HEK293 (cell line): ENCODE data around the gene ZNRF2.
A peak's percentile ranks its signal among the peaks of the same experiment; 100 is the strongest.

ENCODE experiments used
- CTCF ChIA-PET: fragments of 350-600 bp; formaldehyde crosslinking; extraction: SDS; loops from one replicate; lab custom pipeline; 2021; ENCODE audit warnings: antibody characterized with exemption; lab: Yijun Ruan, JAX
- POLR2A ChIA-PET: fragments of 300-600 bp; formaldehyde crosslinking; extraction: SDS; loops from one replicate; lab custom pipeline; 2020; ENCODE audit warnings: antibody characterized with exemption, inconsistent platforms; lab: Yijun Ruan, JAX
- H3K27ac ChIP-seq: fragments of 200-500 bp; sonication (Bioruptor generic); 2 replicates; pipeline ENCODE4 v1.5.1; 2014; ENCODE audit warnings: low read depth, low read length, control low read depth, inconsistent platforms; ENCODE audit errors: extremely low read depth
- H3K36me3 ChIP-seq, 2 experiments: fragments of 200-500 bp in 1 of 2; sonication (Bioruptor generic) in 1 of 2; 1 replicate in 1 of 2; 2 replicates in 1 of 2; pipeline ENCODE4 v1.5.1; 2014 to 2017; ENCODE audit warnings: inconsistent platforms in 2 of 2, low read length in 2 of 2; ENCODE audit not compliant: control insufficient read depth in 2 of 2, insufficient read depth in 1 of 2
- H3K4me1 ChIP-seq: fragments of 200-500 bp; sonication (Bioruptor generic); 2 replicates; pipeline ENCODE4 v1.5.1; 2014; ENCODE audit warnings: mild to moderate bottlenecking, low read length, inconsistent platforms; ENCODE audit not compliant: control insufficient read depth, insufficient read depth
- H3K4me3 ChIP-seq: 2 replicates; pipeline ENCODE4 v1.5.1; 2011; ENCODE audit warnings: low read depth, mild to moderate bottlenecking, control low read depth, low read length, moderate library complexity
- H3K9me3 ChIP-seq: fragments of 200-500 bp; sonication (Bioruptor generic); 2 replicates; pipeline ENCODE4 v1.5.1; 2014; ENCODE audit warnings: low read depth, low read length, inconsistent platforms; ENCODE audit not compliant: control insufficient read depth, insufficient read depth
- GLIS2 ChIP-seq: fragments of 450-650 bp; formaldehyde crosslinking; IDR thresholded peaks from 2 replicates; pipeline ENCODE4 v1.5.1; 2016; ENCODE audit warnings: missing biosample characterization, missing genetic modification characterization
- SP7 ChIP-seq: fragments of 450-650 bp; formaldehyde crosslinking; IDR thresholded peaks from 2 replicates; pipeline ENCODE4 v1.5.1; 2016; ENCODE audit warnings: missing biosample characterization, missing genetic modification characterization
- ZFP69B ChIP-seq: fragments of 450-650 bp; formaldehyde crosslinking; IDR thresholded peaks from 2 replicates; pipeline ENCODE4 v1.5.1; 2016; ENCODE audit warnings: missing biosample characterization, missing genetic modification characterization
- ZNF114 ChIP-seq: fragments of 450-650 bp; formaldehyde crosslinking; IDR thresholded peaks from 2 replicates; pipeline ENCODE4 v1.5.0; 2017; ENCODE audit warnings: missing biosample characterization, missing genetic modification characterization
- ZNF146 ChIP-seq: fragments of 450-650 bp; formaldehyde crosslinking; IDR thresholded peaks from 2 replicates; pipeline ENCODE4 v1.5.1; 2016; ENCODE audit warnings: missing biosample characterization, missing genetic modification characterization
- ZNF16 ChIP-seq: fragments of 450-650 bp; formaldehyde crosslinking; IDR thresholded peaks from 2 replicates; pipeline ENCODE4 v1.5.1; 2016; ENCODE audit warnings: low read depth, missing biosample characterization, missing genetic modification characterization
- ZNF184 ChIP-seq: fragments of 450-650 bp; IDR thresholded peaks from 2 replicates; pipeline ENCODE4 v1.5.1; 2018; ENCODE audit warnings: missing biosample characterization, mild to moderate bottlenecking, missing genetic modification characterization
- ZNF19 ChIP-seq: fragments of 450-650 bp; formaldehyde crosslinking; IDR thresholded peaks from 2 replicates; pipeline ENCODE4; 2016; ENCODE audit warnings: missing biosample characterization, missing genetic modification characterization, low read depth
- ZNF341 ChIP-seq: fragments of 450-650 bp; formaldehyde crosslinking; IDR thresholded peaks from 2 replicates; pipeline ENCODE4; 2016; ENCODE audit warnings: low read depth, missing biosample characterization, missing genetic modification characterization
- ZNF350 ChIP-seq: fragments of 450-650 bp; formaldehyde crosslinking; IDR thresholded peaks from 2 replicates; pipeline ENCODE4 v1.5.0; 2017; ENCODE audit warnings: missing biosample characterization, mild to moderate bottlenecking, missing genetic modification characterization
- ZNF354C ChIP-seq: fragments of 450-650 bp; formaldehyde crosslinking; IDR thresholded peaks from 2 replicates; pipeline ENCODE4 v1.5.1; 2016; ENCODE audit warnings: missing biosample characterization, missing genetic modification characterization, low read depth, borderline replicate concordance
- ZNF37A ChIP-seq: fragments of 450-650 bp; IDR thresholded peaks from 2 replicates; pipeline ENCODE4 v1.5.1; 2018; ENCODE audit warnings: missing biosample characterization, missing genetic modification characterization
- ZNF394 ChIP-seq: fragments of 450-650 bp; formaldehyde crosslinking; IDR thresholded peaks from 2 replicates; pipeline ENCODE4 v1.5.1; 2016; ENCODE audit warnings: missing biosample characterization, missing genetic modification characterization, mild to moderate bottlenecking, moderate library complexity, borderline replicate concordance
- ZNF423 ChIP-seq: fragments of 450-650 bp; formaldehyde crosslinking; IDR thresholded peaks from 2 replicates; pipeline ENCODE4 v1.5.1; 2016; ENCODE audit warnings: missing biosample characterization, missing genetic modification characterization
- ZNF426 ChIP-seq: fragments of 450-650 bp; formaldehyde crosslinking; IDR thresholded peaks from 2 replicates; pipeline ENCODE4 v1.5.1; 2017; ENCODE audit warnings: missing biosample characterization, missing genetic modification characterization, mild to moderate bottlenecking, inconsistent platforms, moderate library complexity
- ZNF514 ChIP-seq: fragments of 450-650 bp; formaldehyde crosslinking; IDR thresholded peaks from 2 replicates; pipeline ENCODE4 v1.5.1; 2016; ENCODE audit warnings: missing biosample characterization, missing genetic modification characterization
- ZNF521 ChIP-seq: fragments of 450-650 bp; formaldehyde crosslinking; IDR thresholded peaks from 2 replicates; pipeline ENCODE4 v1.5.1; 2017; ENCODE audit warnings: missing biosample characterization, mild to moderate bottlenecking, missing genetic modification characterization
- ZNF623 ChIP-seq: fragments of 450-650 bp; formaldehyde crosslinking; IDR thresholded peaks from 2 replicates; pipeline ENCODE4 v1.5.1; 2016; ENCODE audit warnings: missing biosample characterization, missing genetic modification characterization
- ZNF670 ChIP-seq: fragments of 450-650 bp; formaldehyde crosslinking; IDR thresholded peaks from 2 replicates; pipeline ENCODE4 v1.5.1; 2016; ENCODE audit warnings: missing biosample characterization, missing genetic modification characterization, low read depth
- ZNF777 ChIP-seq: fragments of 450-650 bp; formaldehyde crosslinking; IDR thresholded peaks from 2 replicates; pipeline ENCODE4 v1.5.1; 2017; ENCODE audit warnings: missing biosample characterization, missing genetic modification characterization, borderline replicate concordance
- ZSCAN23 ChIP-seq: fragments of 450-650 bp; formaldehyde crosslinking; IDR thresholded peaks from 2 replicates; pipeline ENCODE4 v1.5.1; 2016; ENCODE audit warnings: missing biosample characterization, missing genetic modification characterization
- TF ChIP-seq, protein P1 (sequence below): fragments of 450-650 bp; formaldehyde crosslinking; IDR thresholded peaks from 2 replicates; pipeline ENCODE4 v1.5.1; 2016; ENCODE audit warnings: missing biosample characterization, missing genetic modification characterization
- TF ChIP-seq, protein P2 (sequence below): fragments of 450-650 bp; formaldehyde crosslinking; IDR thresholded peaks from 2 replicates; pipeline ENCODE4 v1.5.1; 2017; ENCODE audit warnings: missing biosample characterization, missing genetic modification characterization
- TF ChIP-seq, protein P3 (sequence below): fragments of 450-650 bp; formaldehyde crosslinking; IDR thresholded peaks from 2 replicates; pipeline ENCODE4 v1.5.1; 2016; ENCODE audit warnings: missing biosample characterization, missing genetic modification characterization

ZNRF2 gene

DNA sequence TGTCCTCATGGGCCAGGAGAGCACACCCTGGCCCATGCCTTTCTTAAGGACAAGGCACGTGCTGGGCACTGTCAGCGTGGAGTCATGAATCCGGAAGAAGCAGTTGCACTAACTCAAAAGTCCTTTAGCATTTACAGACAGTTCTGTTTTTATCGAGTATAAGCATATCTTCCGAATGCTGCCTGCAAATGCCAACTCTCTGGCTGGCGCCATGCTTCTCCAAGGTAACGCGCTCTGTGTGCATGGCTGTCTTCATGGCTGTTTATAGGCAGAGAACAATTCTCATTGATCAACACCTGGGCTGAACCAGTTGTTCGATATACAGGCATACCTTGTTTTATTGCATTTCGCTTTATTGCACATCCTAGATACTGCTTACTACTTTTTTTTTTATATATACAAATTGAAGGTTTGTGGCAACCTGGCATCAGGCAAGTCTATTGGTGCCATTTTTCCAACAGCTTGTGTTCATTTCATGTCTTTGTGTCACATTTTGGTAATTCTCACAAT lies 28.0 kb upstream of the ZNRF2 start (continued):
- TF ChIP-seq ZNF394 (tag by site-specific recombination) (no peak), ZNF354C (no peak)

GRCh38 chr7:30260246-30260768 lies 24.1 kb upstream of the ZNRF2 start:
- H3K4me1 ChIP-seq, result no peaks in the 10 kb centered on the region
- ChIA-PET CTCF (interaction anchor here (0.5 to 0.8 kb wide), 2 partner anchors 33 to 183 kb away, joined by 3 read pairs; no protein-coding TSS in a partner anchor), POLR2A (no interaction called here)
- H3K27ac ChIP-seq, result no peak overlapping the region
- TF ChIP-seq SP7 (tag by site-specific recombination), result no peak
- no peak for TF ChIP-seq ZNF146 (tag by site-specific recombination)
- no peak for TF ChIP-seq ZNF184 (tag by site-specific recombination)
- TF ChIP-seq, protein P1, sequence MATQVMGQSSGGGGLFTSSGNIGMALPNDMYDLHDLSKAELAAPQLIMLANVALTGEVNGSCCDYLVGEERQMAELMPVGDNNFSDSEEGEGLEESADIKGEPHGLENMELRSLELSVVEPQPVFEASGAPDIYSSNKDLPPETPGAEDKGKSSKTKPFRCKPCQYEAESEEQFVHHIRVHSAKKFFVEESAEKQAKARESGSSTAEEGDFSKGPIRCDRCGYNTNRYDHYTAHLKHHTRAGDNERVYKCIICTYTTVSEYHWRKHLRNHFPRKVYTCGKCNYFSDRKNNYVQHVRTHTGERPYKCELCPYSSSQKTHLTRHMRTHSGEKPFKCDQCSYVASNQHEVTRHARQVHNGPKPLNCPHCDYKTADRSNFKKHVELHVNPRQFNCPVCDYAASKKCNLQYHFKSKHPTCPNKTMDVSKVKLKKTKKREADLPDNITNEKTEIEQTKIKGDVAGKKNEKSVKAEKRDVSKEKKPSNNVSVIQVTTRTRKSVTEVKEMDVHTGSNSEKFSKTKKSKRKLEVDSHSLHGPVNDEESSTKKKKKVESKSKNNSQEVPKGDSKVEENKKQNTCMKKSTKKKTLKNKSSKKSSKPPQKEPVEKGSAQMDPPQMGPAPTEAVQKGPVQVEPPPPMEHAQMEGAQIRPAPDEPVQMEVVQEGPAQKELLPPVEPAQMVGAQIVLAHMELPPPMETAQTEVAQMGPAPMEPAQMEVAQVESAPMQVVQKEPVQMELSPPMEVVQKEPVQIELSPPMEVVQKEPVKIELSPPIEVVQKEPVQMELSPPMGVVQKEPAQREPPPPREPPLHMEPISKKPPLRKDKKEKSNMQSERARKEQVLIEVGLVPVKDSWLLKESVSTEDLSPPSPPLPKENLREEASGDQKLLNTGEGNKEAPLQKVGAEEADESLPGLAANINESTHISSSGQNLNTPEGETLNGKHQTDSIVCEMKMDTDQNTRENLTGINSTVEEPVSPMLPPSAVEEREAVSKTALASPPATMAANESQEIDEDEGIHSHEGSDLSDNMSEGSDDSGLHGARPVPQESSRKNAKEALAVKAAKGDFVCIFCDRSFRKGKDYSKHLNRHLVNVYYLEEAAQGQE (tag by site-specific recombination), result no peak
- no peak for TF ChIP-seq ZNF514
- no peak for TF ChIP-seq ZNF350 (tag by site-specific recombination)
- no peak for TF ChIP-seq ZNF16
- no peak for TF ChIP-seq ZNF426 (tag by site-specific recombination)
- TF ChIP-seq ZNF114 (tag by site-specific recombination), result no peak
- no peak for TF ChIP-seq GLIS2 (tag by site-specific recombination)
- TF ChIP-seq ZFP69B, result no peak
- TF ChIP-seq ZNF521 (tag by site-specific recombination), result no peak
- no peaks in the 10 kb centered on the region for H3K36me3 ChIP-seq
- no peak overlapping the region for H3K4me3 ChIP-seq
- no peaks in the 10 kb centered on the region for H3K9me3 ChIP-seq

- Histone ChIP-seq H3K36me3 (no peaks in the 10 kb centered on the region), H3K9me3 (no peaks in the 10 kb centered on the region), H3K27ac (no peak overlapping the region)
- ChIA-PET CTCF (interaction anchor here (1.0 kb wide), 1 partner anchor 13 kb away, joined by 3 read pairs; no protein-coding TSS in a partner anchor), POLR2A (no interaction called here)
- TF ChIP-seq ZSCAN23 (no peak), ZNF341 (tag by site-specific recombination) (peak; percentile 48)
- TF ChIP-seq, all 188 proteins: peak for 1
- H3K4me3 ChIP-seq, result no peak overlapping the region
- no peaks in the 10 kb centered on the region for H3K4me1 ChIP-seq
Measured at GRCh38 chr7:30263090-30263710, 21.2 kb upstream of the ZNRF2 start.

- ChIA-PET POLR2A (no interaction called here), CTCF (no interaction called here)
- H3K27ac ChIP-seq, result no peak overlapping the region
- no peaks in the 10 kb centered on the region for H3K4me1 ChIP-seq
- H3K9me3 ChIP-seq, result no peaks in the 10 kb centered on the region
- no peak overlapping the region for H3K4me3 ChIP-seq
- no peaks in the 10 kb centered on the region for H3K36me3 ChIP-seq
- TF ChIP-seq, protein P2, sequence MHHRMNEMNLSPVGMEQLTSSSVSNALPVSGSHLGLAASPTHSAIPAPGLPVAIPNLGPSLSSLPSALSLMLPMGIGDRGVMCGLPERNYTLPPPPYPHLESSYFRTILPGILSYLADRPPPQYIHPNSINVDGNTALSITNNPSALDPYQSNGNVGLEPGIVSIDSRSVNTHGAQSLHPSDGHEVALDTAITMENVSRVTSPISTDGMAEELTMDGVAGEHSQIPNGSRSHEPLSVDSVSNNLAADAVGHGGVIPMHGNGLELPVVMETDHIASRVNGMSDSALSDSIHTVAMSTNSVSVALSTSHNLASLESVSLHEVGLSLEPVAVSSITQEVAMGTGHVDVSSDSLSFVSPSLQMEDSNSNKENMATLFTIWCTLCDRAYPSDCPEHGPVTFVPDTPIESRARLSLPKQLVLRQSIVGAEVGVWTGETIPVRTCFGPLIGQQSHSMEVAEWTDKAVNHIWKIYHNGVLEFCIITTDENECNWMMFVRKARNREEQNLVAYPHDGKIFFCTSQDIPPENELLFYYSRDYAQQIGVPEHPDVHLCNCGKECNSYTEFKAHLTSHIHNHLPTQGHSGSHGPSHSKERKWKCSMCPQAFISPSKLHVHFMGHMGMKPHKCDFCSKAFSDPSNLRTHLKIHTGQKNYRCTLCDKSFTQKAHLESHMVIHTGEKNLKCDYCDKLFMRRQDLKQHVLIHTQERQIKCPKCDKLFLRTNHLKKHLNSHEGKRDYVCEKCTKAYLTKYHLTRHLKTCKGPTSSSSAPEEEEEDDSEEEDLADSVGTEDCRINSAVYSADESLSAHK (tag by site-specific recombination), result no peak
- TF ChIP-seq ZNF423 (tag by site-specific recombination) (no peak), ZSCAN23 (no peak), ZNF19 (tag by site-specific recombination) (no peak), ZNF777 (tag by site-specific recombination) (no peak), ZNF37A (tag by site-specific recombination) (no peak), ZNF670 (tag by site-specific recombination) (no peak), ZNF623 (no peak)
- TF ChIP-seq, protein P3, sequence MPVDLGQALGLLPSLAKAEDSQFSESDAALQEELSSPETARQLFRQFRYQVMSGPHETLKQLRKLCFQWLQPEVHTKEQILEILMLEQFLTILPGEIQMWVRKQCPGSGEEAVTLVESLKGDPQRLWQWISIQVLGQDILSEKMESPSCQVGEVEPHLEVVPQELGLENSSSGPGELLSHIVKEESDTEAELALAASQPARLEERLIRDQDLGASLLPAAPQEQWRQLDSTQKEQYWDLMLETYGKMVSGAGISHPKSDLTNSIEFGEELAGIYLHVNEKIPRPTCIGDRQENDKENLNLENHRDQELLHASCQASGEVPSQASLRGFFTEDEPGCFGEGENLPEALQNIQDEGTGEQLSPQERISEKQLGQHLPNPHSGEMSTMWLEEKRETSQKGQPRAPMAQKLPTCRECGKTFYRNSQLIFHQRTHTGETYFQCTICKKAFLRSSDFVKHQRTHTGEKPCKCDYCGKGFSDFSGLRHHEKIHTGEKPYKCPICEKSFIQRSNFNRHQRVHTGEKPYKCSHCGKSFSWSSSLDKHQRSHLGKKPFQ (tag by site-specific recombination), result no peak
Measured at GRCh38 chr7:30264052-30264451, 20.3 kb upstream of the ZNRF2 start.
